Measurements from ENCODE around the gene CNOT4.

The CNOT4 gene

DNA sequence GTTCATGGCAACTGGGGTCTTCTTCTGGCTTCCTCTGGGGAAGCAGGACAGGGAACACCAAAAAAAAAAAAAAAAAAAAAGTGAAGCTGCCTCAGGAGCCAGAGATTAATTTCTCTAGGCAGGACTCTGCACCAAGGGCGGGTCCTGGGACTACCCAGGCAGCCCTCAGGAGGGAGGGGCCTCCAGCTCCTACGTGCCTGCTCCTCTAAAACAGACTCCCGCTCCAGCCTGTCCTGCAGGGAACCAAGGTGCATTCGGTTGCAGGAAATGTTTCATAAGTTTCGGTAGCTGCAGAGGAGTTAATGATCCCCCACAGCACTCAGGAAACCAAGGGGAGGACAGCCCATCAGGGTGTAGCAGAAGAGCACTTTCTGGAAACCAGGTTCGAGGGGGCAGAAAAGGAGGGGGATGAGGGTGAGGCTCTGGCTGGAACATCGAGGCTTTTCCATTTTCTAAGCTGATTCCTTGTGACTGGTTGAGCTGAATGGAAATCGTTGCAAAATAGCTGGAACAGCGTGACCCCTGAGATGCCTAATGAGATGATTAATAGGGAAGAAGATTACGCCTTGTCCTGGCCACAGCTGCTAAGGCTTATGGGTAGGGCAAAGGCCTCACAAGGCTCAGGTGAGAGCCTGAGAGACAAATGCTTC is 192.1 kb downstream of the CNOT4 start:
- Histone ChIP-seq H4K20me1 (ENCODE audit: insufficient read depth, low read length) (no peaks in the 10 kb centered on the region), H3K4me1 (ENCODE audit: low read length) (no peaks in the 10 kb centered on the region), H3K27ac (ENCODE audit: low read length) (no peak overlapping the region), H3K79me2 (ENCODE audit: low read length) (no peaks in the 10 kb centered on the region), H3K36me3 (replicated peaks; ENCODE audit: low read depth, low read length) (no peaks in the 10 kb centered on the region), H3K9me3 (ENCODE audit: insufficient read depth, low read length) (no peaks in the 10 kb centered on the region), H2AFZ (ENCODE audit: low read depth, low read length) (no peak overlapping the region), H3K4me2 (ENCODE audit: low read length) (no peak overlapping the region), H3K9ac (ENCODE audit: low read length) (no peak overlapping the region), H3K27me3 (ENCODE audit: low read depth, low read length) (no peaks in the 10 kb centered on the region; the same call in 1 of the 2 replicates), H3K4me3 (ENCODE audit: low read length) (no peak overlapping the region)
- TF ChIP-seq, protein P1, sequence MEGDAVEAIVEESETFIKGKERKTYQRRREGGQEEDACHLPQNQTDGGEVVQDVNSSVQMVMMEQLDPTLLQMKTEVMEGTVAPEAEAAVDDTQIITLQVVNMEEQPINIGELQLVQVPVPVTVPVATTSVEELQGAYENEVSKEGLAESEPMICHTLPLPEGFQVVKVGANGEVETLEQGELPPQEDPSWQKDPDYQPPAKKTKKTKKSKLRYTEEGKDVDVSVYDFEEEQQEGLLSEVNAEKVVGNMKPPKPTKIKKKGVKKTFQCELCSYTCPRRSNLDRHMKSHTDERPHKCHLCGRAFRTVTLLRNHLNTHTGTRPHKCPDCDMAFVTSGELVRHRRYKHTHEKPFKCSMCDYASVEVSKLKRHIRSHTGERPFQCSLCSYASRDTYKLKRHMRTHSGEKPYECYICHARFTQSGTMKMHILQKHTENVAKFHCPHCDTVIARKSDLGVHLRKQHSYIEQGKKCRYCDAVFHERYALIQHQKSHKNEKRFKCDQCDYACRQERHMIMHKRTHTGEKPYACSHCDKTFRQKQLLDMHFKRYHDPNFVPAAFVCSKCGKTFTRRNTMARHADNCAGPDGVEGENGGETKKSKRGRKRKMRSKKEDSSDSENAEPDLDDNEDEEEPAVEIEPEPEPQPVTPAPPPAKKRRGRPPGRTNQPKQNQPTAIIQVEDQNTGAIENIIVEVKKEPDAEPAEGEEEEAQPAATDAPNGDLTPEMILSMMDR (IDR thresholded peaks at IDR 0.05; ENCODE audit: low read depth, low read length), result no peak
- no peak for TF ChIP-seq EZH2phosphoT487 (IDR thresholded peaks at IDR 0.05; ENCODE audit: low read depth)

GRCh38 chr7:135316648-135317313 is 193.1 kb downstream of the CNOT4 start:
- H3K79me2 ChIP-seq (ENCODE audit: low read length), result no peaks in the 10 kb centered on the region
- no peak overlapping the region for H3K27ac ChIP-seq (ENCODE audit: low read length)
- no peak overlapping the region for H3K4me3 ChIP-seq (ENCODE audit: low read length)
- H3K9ac ChIP-seq (ENCODE audit: low read length), result no peak overlapping the region
- no peaks in the 10 kb centered on the region for H3K4me1 ChIP-seq (ENCODE audit: low read length)
- H4K20me1 ChIP-seq (ENCODE audit: insufficient read depth, low read length), result no peaks in the 10 kb centered on the region
- no peaks in the 10 kb centered on the region for H3K9me3 ChIP-seq (ENCODE audit: insufficient read depth, low read length)
- TF ChIP-seq, protein P1 (IDR thresholded peaks at IDR 0.05; ENCODE audit: low read depth, low read length), result no peak
- TF ChIP-seq EZH2phosphoT487 (IDR thresholded peaks at IDR 0.05; ENCODE audit: low read depth), result no peak
- no peak overlapping the region for H2AFZ ChIP-seq (ENCODE audit: low read depth, low read length)
- H3K27me3 ChIP-seq (ENCODE audit: low read depth, low read length), result no peaks in the 10 kb centered on the region; the same call in 1 of the 2 replicates
- no peaks in the 10 kb centered on the region for H3K36me3 ChIP-seq (replicated peaks; ENCODE audit: low read depth, low read length)
- H3K4me2 ChIP-seq (ENCODE audit: low read length), result no peak overlapping the region

- Histone ChIP-seq H3K27me3 (ENCODE audit: low read depth, low read length) (no peaks in the 10 kb centered on the region; the same call in none of the 2 replicates), H3K79me2 (ENCODE audit: low read length) (no peaks in the 10 kb centered on the region), H4K20me1 (ENCODE audit: insufficient read depth, low read length) (no peaks in the 10 kb centered on the region), H3K27ac (ENCODE audit: low read length) (no peak overlapping the region), H2AFZ (ENCODE audit: low read depth, low read length) (no peak overlapping the region), H3K4me3 (ENCODE audit: low read length) (no peak overlapping the region), H3K9ac (ENCODE audit: low read length) (no peak overlapping the region), H3K36me3 (replicated peaks; ENCODE audit: low read depth, low read length) (no peaks in the 10 kb centered on the region), H3K9me3 (ENCODE audit: insufficient read depth, low read length) (no peaks in the 10 kb centered on the region), H3K4me1 (ENCODE audit: low read length) (no peaks in the 10 kb centered on the region), H3K4me2 (ENCODE audit: low read length) (no peak overlapping the region)
- TF ChIP-seq, protein P1 (IDR thresholded peaks at IDR 0.05; ENCODE audit: low read depth, low read length), result no peak
- no peak for TF ChIP-seq EZH2phosphoT487 (IDR thresholded peaks at IDR 0.05; ENCODE audit: low read depth)
Measured at GRCh38 chr7:135313971-135314370, 195.9 kb downstream of the CNOT4 start.
